GM18517 (cell line): ENCODE data around the gene CACNA1H.

Experiments
- ATAC-seq: cut with Tn5 transposase; IDR thresholded peaks from one replicate; pipeline ENCODE4 v1.9.1; 2021; ENCODE audit warnings: mild to moderate bottlenecking, moderate library complexity; ENCODE audit not compliant: unreplicated experiment

Gene CACNA1H

GRCh38 chr16:1121601-1122397 is 31.1 kb upstream of the CACNA1H start:
- ATAC-seq, result no peak

- no peak for ATAC-seq
These were observed 30.5 kb upstream of the CACNA1H start for GRCh38 chr16:1122398-1122765.

DNA sequence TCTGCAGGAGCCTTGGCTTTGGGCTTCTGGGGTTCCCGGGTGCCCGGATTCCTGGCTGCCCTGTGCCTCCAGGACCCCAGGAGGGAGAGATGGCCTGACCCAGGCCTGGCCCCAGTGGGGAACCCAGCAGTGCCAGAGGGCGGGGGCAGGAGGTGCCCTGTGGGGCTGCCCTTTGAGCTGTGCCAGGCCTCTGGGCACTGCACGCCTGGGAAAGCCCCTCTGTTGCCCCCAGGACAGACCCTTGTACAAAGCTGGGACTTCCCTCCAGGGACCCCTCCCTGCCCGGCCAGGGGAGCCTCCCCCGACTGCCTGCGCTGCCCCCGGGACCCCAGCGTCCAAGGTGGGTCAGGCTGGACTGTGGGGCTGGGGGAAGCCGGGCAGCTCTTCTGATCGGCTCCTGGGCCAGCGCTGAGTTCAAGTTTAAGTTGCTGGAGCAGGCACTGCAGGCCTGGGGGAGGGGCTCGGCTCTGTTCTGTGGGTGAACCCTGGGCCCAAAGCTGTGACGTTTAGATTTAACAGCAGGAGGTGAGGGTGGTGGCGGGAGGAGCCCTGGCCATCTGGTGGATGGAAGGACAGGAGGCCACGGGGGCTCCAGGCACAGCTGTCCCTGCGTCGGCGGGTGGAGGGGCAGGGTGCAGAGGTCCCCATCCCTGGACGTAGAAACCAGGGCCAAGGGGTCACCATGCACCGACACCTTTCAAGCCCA is 29.2 kb upstream of the CACNA1H start:
- ATAC-seq, result no peak

DNA sequence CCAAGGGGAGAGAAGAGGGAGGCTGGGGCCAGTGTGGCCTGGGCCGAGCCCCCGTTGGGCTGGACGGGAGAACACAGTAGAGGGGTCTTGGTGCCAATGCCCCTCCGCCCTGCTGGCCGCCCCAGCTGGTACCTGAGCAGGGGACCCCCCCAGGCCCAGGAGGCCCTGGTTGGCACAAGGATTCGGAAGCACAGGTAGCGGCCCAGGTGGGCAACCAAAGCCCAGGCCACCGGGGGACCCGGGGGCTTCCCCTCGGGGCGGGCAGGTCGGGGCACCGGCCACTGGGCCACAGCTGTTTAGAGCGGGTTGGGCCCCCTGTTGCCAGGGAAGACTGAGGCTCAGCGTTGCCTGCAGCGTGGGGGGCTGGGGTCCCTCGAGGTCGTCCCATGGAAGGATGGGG is 28.6 kb upstream of the CACNA1H start:
- ATAC-seq, result no peak

DNA sequence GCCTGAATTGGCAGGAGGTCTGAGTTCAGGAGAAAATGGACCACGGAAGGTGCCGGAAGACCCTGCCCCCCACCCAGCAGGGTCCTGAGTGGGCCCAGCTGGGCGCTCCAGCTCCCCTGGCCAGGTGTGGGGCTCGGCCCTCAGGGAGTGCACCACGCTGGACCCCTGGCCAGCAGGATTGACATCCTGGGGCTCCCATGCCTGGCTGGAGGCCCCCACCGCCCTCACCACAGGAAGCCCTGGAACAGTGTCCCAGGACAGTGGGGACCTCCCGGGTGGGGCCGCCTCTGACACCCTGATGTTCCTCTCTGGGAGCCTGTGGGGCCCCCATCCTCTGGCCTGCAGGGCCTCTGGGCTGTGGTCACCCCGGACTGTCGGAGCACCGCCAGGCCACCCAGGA is 28.1 kb upstream of the CACNA1H start:
- ATAC-seq, result no peak

DNA sequence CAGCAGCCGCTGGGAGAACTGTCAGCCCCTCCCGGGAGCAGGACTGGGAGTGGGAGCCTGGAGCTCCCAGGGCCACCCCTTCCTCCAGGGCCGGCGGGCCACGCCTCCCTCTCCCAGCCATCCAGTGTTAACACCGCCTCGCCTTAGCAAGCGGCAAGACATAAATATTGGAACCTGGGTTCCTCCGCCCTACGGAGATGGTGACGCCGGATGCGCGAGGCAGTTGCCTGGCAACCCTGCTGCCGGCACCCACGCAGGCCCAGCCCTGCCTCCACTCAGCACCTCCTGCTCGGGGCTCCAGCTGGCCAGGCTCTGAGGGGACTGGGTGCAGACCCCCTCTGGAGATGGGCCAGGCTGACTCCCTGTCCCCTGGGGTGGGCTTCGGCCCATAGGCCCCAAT is 27.4 kb upstream of the CACNA1H start:
- ATAC-seq, result no peak

GRCh38 chr16:1126044-1126443 is 26.9 kb upstream of the CACNA1H start:
- ATAC-seq, result no peak

- ATAC-seq, result no peak
These were observed 26.3 kb upstream of the CACNA1H start for GRCh38 chr16:1126586-1126985.

GRCh38 chr16:1127101-1127500 is 25.8 kb upstream of the CACNA1H start:
- no peak for ATAC-seq

GRCh38 chr16:1127971-1128715 is 24.8 kb upstream of the CACNA1H start:
- no peak for ATAC-seq

DNA sequence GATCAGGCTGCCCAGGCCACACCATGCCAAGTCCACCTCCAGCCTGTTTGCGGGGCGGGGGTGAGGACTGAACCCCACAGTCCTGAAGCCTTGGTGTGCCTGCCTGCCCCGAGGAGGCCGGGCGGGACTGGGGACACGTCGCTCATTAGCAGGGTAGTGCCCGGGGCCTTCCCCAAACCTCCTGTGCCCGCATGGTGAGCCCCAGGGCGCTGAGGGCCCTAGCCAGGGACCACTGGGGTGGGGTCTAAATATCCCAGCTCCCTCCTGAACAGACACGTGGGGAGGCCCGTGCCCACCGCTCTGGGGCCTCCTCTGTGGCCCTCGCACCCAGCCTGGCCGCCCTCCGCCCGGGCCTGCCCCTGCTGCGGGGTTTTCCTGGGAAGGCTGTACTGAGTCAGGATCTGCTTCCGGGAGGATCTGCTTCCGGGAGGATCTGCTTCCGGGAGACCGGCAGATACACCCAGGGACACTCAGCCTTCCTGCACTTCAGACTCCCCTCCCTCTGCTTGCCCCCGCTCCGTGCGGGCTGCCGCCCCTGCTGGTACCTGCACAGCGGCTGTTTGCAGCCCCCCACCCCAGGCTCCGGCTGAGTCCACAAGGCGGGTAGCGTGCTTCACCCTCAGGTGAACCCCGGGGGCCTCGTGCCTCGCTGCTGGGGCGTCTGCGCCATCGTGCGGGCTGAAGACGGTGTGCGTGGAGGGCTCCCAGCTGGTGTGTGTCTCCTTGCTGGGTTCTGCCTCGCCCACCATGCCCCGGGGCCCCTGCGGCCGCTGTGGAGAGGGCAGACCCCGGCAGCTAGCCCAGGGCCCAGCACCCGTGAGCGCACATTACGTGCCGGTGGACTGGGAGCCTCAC is 23.6 kb upstream of the CACNA1H start:
- no peak for ATAC-seq

- ATAC-seq, result no peak
These were observed 22.5 kb upstream of the CACNA1H start for GRCh38 chr16:1130382-1130781.

DNA sequence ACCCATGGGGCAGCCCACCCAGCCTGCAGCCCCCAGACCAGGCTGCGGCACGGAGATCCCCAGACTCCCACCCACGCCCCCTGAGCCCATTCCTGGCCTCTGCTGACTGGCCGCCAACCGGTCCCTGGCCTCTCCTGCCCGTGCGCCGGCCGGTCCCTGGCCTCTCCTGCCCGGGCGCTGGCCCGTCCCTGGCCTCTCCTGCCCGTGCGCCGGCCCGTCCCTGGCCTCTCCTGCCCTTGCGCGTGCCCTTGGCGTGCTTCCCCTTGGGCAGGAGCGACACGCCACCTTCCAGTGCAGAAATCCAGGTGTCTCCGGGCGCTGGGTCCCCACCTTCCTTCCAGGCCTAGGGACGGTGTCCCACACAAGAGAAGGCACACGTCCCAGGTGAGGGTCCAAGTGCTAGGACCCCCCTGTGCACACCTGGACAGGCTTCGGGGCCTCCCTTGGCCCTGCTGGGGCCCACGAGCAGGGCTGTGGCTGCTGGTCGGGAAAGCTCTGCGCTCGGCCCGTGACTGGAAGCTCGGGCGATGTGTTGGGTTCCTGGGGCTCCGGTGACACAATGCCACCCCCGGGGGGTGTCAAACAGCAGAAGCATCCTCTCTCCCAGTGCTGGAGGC is 21.4 kb upstream of the CACNA1H start:
- no peak for ATAC-seq

GRCh38 chr16:1132431-1132830 is 20.5 kb upstream of the CACNA1H start:
- ATAC-seq, result no peak

- no peak for ATAC-seq
These were observed 19.6 kb upstream of the CACNA1H start for GRCh38 chr16:1133271-1133670.

DNA sequence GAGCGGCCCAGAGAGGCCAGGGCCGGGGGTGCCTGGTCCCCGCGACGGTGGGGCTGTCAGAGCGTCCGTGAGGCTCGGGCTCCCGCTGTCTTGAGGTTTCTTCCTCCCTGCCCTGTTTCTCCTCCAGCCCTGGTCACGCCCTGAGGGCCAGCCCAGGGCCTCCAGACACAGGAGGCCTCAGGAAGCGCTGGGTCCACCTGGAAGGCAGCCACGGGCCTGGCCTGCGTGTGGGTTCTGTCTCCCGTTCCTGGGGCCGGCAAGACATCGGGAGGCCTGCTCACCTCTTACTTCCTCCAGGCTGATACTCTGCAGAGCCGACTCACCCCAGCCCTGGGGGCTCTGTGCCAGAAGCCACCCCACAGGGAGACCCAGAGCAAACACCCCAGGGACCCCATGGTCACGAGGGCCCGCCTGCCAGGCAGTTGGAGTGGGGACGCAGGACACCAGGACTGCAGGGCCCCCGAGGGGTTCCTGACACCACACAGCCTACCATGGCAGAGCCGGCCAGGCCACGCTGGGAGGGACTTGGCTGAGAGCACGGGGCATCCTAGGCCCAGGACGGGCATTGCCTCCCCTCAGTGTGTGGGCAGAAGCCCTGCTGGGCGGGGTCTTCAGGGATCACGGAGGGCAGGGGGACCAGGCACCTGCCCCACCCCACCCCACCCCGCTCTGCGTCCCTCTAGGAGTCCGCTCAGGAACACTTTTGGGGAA is 18.9 kb upstream of the CACNA1H start:
- ATAC-seq, result no peak

DNA sequence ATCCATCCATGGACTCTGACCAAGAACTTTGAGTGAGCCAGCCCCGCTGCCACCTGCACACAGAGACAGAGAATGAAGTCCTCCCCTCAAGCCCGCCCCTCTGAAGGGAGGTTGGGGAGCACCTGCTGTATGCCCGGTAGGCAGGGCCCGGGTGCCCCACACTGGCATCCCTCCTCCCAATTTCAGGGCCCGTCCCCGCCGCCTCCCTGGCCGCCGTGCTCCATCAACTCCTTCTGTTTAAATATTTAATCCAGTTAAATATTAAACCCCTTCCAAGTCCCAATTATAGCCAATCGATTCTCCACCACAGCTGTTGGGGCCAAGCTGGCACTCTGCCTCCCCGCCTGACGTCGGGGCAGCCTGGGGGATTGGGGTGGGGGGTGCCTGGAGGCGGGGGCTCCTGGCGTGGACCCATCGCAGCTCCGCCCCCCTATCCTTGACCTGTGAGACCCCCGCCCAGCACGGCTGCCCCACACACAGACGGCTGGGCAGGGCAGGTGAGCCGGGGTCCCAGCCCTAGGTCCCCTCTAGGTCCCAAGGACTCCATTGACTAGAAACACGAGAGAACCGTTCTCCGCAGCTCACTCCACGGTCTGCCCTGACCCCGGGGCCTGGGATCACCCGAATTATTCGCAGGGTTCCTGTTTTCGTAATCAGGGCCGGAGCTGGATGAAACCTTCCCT is 18.0 kb upstream of the CACNA1H start:
- ATAC-seq, result no peak

DNA sequence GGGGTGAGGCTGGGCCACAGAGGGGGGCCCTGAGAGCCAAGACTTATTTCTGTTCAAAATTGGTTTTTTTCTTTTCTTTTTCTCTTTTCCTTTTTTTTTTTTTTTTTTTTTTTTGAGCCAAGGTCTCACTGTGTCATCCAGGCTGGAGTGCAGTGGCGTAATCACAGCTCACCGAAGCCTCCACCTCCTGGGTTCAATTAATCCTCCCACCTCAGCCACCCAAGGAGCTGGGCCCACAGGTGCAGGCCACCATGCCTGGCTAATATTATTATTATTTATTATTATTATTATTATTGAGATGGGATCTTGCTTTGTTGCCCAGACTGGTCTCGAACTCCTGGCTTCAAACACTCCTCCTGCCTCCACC is 17.5 kb upstream of the CACNA1H start:
- no peak for ATAC-seq

DNA sequence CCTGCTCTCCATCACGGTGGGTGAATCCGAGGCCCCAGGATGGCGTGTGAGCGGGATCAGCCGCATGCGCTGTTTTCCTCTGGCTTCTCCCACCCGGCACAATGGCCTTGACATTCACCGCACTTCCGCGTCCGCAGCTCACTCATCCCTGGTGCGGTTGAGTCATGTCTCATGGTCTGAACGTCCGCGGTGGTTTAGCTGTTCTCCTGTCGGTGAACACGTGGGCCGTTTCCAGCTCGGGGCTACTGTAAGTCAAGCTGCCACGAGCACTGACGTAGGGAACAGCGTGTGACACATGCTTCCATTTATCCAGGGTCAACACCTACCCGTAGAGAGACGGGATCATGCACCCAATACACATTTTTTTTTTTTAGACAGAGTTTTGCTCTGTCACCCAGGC is 15.3 kb upstream of the CACNA1H start:
- ATAC-seq, result no peak
